Measurements from ENCODE around the gene KLHL22. TPM values are rescaled to one million over a fixed set of nuclear protein-coding genes. Genes with fewer than 3 reads are reported as not detected.

KLHL22 gene
- total and polyA plus RNA-seq, 2 donors (not counting 3 experiments of a cell fraction or from before 2014, with no cell fraction given), result 24.2 to 33.6 TPM

DNA sequence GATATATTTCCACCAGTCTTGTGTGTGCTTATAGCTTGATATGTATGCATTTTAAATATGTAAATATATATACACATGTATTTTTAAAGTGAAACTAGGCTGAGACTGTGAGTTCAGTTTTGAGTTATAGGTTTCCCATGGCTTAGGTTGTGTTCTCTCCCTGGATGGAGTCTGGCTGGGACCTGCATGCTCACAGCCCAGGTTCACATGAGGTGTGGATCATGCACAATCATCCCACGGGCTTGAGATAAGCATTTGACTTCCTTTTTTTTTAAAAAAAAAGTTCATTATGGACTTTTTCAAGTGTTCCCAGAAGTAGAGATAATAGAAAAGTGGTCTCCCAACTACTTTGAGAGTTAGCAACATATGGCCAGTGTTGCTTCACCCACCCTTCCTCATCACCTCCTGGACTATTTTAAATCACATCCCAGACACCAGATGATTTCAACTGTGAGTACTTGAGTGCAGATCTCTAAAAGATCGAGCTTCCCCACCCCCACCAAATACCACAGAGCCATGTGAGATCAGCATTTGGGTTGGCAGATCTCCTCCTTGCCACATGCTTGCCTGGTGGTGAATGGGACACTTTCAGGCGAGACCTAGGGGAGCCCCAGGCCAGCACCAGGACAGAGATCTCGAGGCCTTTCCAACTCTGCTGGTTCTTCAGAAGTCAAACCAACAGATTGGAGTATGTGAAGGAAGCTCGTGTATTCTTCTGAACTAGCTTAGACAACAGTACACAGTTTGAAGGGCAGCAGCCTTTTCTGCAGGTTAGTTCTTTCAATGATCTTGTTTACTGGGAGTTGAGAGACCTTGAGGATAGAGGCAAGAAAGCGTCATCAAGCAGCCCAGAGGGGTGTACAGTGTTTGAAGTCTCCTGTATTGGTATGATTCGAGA, 27.7 kb upstream of the KLHL22 start:
- ChIA-PET CTCF (interaction anchor here (0.9 to 2.1 kb wide), 3 partner anchors 9 to 41 kb away, joined by 3 to 6 read pairs (median 5); no protein-coding TSS in a partner anchor), POLR2A (no interaction called here)
- DNase-seq (ENCODE audit: low read depth, low spot score), result peak; percentile 23

More for the DNA sequence above, 27.7 kb upstream of the KLHL22 start:
- Histone ChIP-seq H3K9me1 (replicated peaks; ENCODE audit: control insufficient read depth, extremely low read depth, insufficient read depth, low read length) (no peaks in the 10 kb centered on the region), H4K20me1 (replicated peaks; ENCODE audit: control insufficient read depth, extremely low read depth, insufficient read depth, low read length) (peaks cover 3% of the 10 kb centered on the region), H3K4me3 (replicated peaks in 1 of 3; ENCODE audit: insufficient read depth in 1 of 3, low read depth in 1 of 3, low read length in 3 of 3) (no peak overlapping the region), H3K36me3 (ENCODE audit: control insufficient read depth in 2 of 2, extremely low read depth in 1 of 2, insufficient read depth in 2 of 2, low read length in 2 of 2) (peaks cover 5% of the 10 kb centered on the region in 2 experiments), H3K79me2 (ENCODE audit: control insufficient read depth, insufficient read depth, low read length) (peaks cover 91% of the 10 kb centered on the region), H3K27me3 (ENCODE audit: control insufficient read depth in 2 of 2, insufficient read depth in 2 of 2, low read length in 2 of 2) (no peaks in the 10 kb centered on the region), H3K9me3 (replicated peaks; ENCODE audit: control insufficient read depth, insufficient read depth, low read length) (no peaks in the 10 kb centered on the region), H3K4me2 (ENCODE audit: insufficient read depth, low read length) (no peak overlapping the region), H3K27ac (ENCODE audit: insufficient read depth, low read depth, low read length) (peak overlapping the region; percentile 40), H2AFZ (ENCODE audit: low read depth, low read length) (no peak overlapping the region), H3K4me1 (ENCODE audit: control insufficient read depth, extremely low read depth, insufficient read depth, low read length) (peaks cover 54% of the 10 kb centered on the region), H3K9ac (replicated peaks; ENCODE audit: extremely low read depth, insufficient read depth, low read length) (no peak overlapping the region)
- FAIRE-seq, result no peak
- no peak for TF ChIP-seq POLR2A (IDR thresholded peaks at IDR 0.05; ENCODE audit: low read depth, low read length)
- TF ChIP-seq POLR2AphosphoS5 (IDR thresholded peaks at IDR 0.05; ENCODE audit: insufficient read depth, low read depth, low read length), result no peak
- TF ChIP-seq, protein P1, sequence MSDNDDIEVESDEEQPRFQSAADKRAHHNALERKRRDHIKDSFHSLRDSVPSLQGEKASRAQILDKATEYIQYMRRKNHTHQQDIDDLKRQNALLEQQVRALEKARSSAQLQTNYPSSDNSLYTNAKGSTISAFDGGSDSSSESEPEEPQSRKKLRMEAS (IDR thresholded peaks at IDR 0.05; ENCODE audit: insufficient read depth, insufficient read length), result no peak
- TF ChIP-seq GATA2 (IDR thresholded peaks at IDR 0.05; ENCODE audit: insufficient read depth, insufficient read length, low read depth, low read length), result no peak
- TF ChIP-seq EZH2 (IDR thresholded peaks at IDR 0.05; ENCODE audit: borderline replicate concordance, low read depth, low read length, severe bottlenecking), result no peak
- TF ChIP-seq, protein P2, sequence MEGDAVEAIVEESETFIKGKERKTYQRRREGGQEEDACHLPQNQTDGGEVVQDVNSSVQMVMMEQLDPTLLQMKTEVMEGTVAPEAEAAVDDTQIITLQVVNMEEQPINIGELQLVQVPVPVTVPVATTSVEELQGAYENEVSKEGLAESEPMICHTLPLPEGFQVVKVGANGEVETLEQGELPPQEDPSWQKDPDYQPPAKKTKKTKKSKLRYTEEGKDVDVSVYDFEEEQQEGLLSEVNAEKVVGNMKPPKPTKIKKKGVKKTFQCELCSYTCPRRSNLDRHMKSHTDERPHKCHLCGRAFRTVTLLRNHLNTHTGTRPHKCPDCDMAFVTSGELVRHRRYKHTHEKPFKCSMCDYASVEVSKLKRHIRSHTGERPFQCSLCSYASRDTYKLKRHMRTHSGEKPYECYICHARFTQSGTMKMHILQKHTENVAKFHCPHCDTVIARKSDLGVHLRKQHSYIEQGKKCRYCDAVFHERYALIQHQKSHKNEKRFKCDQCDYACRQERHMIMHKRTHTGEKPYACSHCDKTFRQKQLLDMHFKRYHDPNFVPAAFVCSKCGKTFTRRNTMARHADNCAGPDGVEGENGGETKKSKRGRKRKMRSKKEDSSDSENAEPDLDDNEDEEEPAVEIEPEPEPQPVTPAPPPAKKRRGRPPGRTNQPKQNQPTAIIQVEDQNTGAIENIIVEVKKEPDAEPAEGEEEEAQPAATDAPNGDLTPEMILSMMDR (IDR thresholded peaks at IDR 0.05; ENCODE audit: extremely low read depth in 1 of 2, insufficient read depth in 1 of 2, low read depth in 1 of 2, low read length in 2 of 2), result no peak
- TF ChIP-seq FOS (IDR thresholded peaks at IDR 0.05; ENCODE audit: borderline replicate concordance, insufficient read depth, low read length), result no peak
- TF ChIP-seq MYC (IDR thresholded peaks at IDR 0.05; ENCODE audit: low read depth, low read length), result no peak
- TF ChIP-seq JUN (IDR thresholded peaks at IDR 0.05; ENCODE audit: borderline replicate concordance, insufficient read depth, insufficient read length, low read depth), result no peak
- intact Hi-C loops (cut with micrococcal nuclease), result no loop called here
- dilution Hi-C loops (cut with MboI; ENCODE audit: extremely low pct_ligation_motif_present, low sequenced_read_pairs), result no loop called here
- BruUV-seq (replicated peaks), result no TSS peak

All from endothelial cell of umbilical vein (primary cell).